HS-5 (cell line): Measurements from ENCODE around the gene FDXR.
"Not testable (repeated sequence)": the region's sequence is repeated elsewhere in the genome, so short reads cannot be mapped to it uniquely, and the experiment has no call there.

Experiments used
- DNase-seq: peaks from one replicate; pipeline ENCODE4 v3.0.0-alpha.2; 2012; ENCODE audit warnings: low read depth

Gene FDXR

GRCh38 chr17:74871356-74872076 is 1.3 kb downstream of the FDXR start:
- no peak for DNase-seq

GRCh38 chr17:74870512-74870911 is 2.3 kb downstream of the FDXR start:
- DNase-seq: no peak

GRCh38 chr17:74870028-74870427 is 2.8 kb downstream of the FDXR start:
- DNase-seq: not testable (repeated sequence)

- DNase-seq: no peak
Measured at GRCh38 chr17:74868908-74869255, 3.9 kb downstream of the FDXR start.

- DNase-seq: no peak
Measured at GRCh38 chr17:74868251-74868907, 4.4 kb downstream of the FDXR start.

GRCh38 chr17:74866198-74866835 is 6.5 kb downstream of the FDXR start:
- DNase-seq: no peak

- DNase-seq: no peak
Measured at GRCh38 chr17:74865504-74866197, 7.1 kb downstream of the FDXR start.

- peak; percentile 29 for DNase-seq
Measured at GRCh38 chr17:74864866-74865395, 7.9 kb downstream of the FDXR start.

GRCh38 chr17:74864297-74864865 is 8.4 kb downstream of the FDXR start:
- DNase-seq: no peak

- no peak for DNase-seq
Measured at GRCh38 chr17:74863420-74864296, 9.1 kb downstream of the FDXR start.

GRCh38 chr17:74862919-74863318 is 9.9 kb downstream of the FDXR start:
- no peak for DNase-seq

GRCh38 chr17:74862108-74862901 is 10.5 kb downstream of the FDXR start:
- DNase-seq: no peak

GRCh38 chr17:74861662-74862107 is 11.1 kb downstream of the FDXR start:
- DNase-seq: no peak

- no peak for DNase-seq
Measured at GRCh38 chr17:74860872-74861661, 11.7 kb downstream of the FDXR start.

- DNase-seq: no peak
Measured at GRCh38 chr17:74860229-74860871, 12.4 kb downstream of the FDXR start.

GRCh38 chr17:74859459-74860228 is 13.2 kb downstream of the FDXR start, which contains the start of gene GRIN2C:
Gene GRIN2C (minus strand): TSS chr17:74859885. CDS start chr17:74855092, 4,793 bp downstream.
- no peak for DNase-seq

- DNase-seq: no peak
Measured at GRCh38 chr17:74858672-74859458, 13.9 kb downstream of the FDXR start.
